ENCODE data around the gene FTCD.

- TF ChIP-seq CTCF (IDR thresholded peaks at IDR 0.05) (no peak), POLR2A (IDR thresholded peaks at IDR 0.05) (no peak)
Measured at GRCh38 chr21:46152927-46153246, 2.5 kb downstream of the FTCD start.

Measured in suprapubic skin (tissue), 3 donors.